ENCODE results near the gene CDH22. TPM values are rescaled to one million over a fixed set of nuclear protein-coding genes. Genes with fewer than 3 reads are reported as not detected.

CDH22 gene
- total and polyA plus RNA-seq, 10 of the 15 experiments (the other 5 are each of a cell fraction or from before 2014, with no cell fraction given) = not detected

DNA sequence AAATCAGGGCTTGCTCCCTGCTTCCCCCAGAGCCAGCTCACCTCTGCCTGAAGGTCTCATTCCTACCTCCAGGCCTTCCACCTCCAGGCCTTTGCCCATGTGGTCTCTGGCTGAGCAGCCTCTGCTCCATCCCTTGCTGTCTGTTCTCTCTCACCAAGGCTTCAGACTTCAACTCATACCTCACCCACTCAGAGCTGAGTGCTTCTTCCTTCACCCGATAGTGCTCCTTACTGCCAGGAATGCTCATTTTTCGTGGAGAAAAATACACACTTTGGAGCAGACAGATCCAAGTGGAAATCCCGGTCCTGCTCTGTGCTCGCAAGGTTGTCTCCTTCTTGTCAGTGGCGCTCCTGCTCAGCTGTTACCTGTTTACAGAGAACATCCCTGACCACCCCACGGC lies 7.0 kb upstream of the CDH22 start (continued):
- no peak for TF ChIP-seq RAD21 (IDR thresholded peaks at IDR 0.05; ENCODE audit: insufficient read depth, low read depth, low read length)
- no peak for TF ChIP-seq PML (IDR thresholded peaks at IDR 0.05; ENCODE audit: low read length)
- no peak for TF ChIP-seq ZNF24 (IDR thresholded peaks at IDR 0.05)
- TF ChIP-seq, protein P1, sequence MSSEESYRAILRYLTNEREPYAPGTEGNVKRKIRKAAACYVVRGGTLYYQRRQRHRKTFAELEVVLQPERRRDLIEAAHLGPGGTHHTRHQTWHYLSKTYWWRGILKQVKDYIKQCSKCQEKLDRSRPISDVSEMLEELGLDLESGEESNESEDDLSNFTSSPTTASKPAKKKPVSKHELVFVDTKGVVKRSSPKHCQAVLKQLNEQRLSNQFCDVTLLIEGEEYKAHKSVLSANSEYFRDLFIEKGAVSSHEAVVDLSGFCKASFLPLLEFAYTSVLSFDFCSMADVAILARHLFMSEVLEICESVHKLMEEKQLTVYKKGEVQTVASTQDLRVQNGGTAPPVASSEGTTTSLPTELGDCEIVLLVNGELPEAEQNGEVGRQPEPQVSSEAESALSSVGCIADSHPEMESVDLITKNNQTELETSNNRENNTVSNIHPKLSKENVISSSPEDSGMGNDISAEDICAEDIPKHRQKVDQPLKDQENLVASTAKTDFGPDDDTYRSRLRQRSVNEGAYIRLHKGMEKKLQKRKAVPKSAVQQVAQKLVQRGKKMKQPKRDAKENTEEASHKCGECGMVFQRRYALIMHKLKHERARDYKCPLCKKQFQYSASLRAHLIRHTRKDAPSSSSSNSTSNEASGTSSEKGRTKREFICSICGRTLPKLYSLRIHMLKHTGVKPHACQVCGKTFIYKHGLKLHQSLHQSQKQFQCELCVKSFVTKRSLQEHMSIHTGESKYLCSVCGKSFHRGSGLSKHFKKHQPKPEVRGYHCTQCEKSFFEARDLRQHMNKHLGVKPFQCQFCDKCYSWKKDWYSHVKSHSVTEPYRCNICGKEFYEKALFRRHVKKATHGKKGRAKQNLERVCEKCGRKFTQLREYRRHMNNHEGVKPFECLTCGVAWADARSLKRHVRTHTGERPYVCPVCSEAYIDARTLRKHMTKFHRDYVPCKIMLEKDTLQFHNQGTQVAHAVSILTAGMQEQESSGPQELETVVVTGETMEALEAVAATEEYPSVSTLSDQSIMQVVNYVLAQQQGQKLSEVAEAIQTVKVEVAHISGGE (CRISPR knock-in tag; IDR thresholded peaks at IDR 0.05) = no peak

DNA sequence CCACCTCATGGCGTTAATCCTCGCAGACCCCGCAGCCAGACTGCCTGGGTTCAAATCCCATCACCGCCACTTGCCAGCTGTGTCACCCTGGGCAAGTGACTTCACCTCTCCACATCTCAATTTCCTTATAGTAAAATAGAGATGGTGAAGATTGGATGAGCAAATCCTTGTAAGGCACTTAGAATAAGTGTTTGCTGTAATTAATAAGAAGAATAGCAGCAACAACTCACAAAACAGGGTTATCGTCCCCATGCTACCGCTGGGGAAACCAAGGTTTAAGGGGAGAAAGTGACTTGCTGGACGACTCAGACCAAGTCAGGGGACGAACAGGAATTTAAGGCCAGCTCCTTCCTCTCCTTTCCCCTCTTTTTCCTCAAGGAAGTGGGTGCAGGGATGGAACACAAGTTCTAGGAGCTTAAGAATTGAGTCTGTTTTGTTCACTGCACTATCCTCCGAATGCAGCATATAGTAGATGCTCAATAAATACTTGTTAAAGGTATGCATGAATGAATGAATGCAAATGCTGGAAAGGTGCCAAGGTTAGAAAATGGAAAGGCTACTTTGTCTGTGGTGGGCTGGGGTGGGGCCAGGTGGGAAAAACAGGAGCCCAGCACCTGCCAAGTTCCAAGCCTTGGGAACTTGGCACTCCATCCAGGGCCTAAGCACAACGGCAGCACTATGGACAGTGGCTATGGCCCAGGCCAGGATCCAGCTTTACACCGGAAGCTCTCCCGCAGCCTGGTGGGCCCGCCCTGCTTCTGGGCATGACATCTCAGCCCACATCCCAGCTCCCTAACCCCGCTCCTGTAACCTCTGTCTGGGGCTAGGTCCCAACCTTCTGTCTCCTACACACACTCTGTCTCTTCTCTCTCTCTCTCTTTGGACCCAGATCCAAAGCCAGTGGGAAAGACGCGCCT lies 4.9 kb upstream of the CDH22 start:
- WGBS (ENCODE audit: insufficient coverage, insufficient replicate concordance, low lambda C conversion rate, missing lambda C conversion rate) = 44% methylated on average over 16 of the region's 16 CpGs
- no peaks in the 10 kb centered on the region for H3K79me2 ChIP-seq (ENCODE audit: control insufficient read depth, insufficient read depth, low read length)
- H2AFZ ChIP-seq (ENCODE audit: control insufficient read depth, low read depth, low read length) = no peak overlapping the region
- H3K27me3 ChIP-seq (replicated peaks in 1 of 2; ENCODE audit: control insufficient read depth in 2 of 2, insufficient read depth in 2 of 2, low read length in 1 of 2) = peaks cover 26 to 28% of the 10 kb centered on the region in 2 experiments
- H3K36me3 ChIP-seq (ENCODE audit: control insufficient read depth in 2 of 2, insufficient read depth in 2 of 2, low read length in 1 of 2) = no peaks in the 10 kb centered on the region
- no peak overlapping the region for H3K4me3 ChIP-seq
- H4K20me1 ChIP-seq (ENCODE audit: control insufficient read depth, insufficient read depth) = no peaks in the 10 kb centered on the region; the same call in 1 of the 2 replicates
- no peak for FAIRE-seq
- RAD21 ChIA-PET (ENCODE audit: unreplicated experiment) = interaction anchor here (1.0 kb wide), 1 partner anchor 125 kb away, joined by 3 read pairs; no protein-coding TSS in a partner anchor
- no peak overlapping the region for H3K9ac ChIP-seq (ENCODE audit: control insufficient read depth, insufficient read depth, low read length)
- SMC1A ChIA-PET (ENCODE audit: uncharacterized antibody, unreplicated experiment) = interaction anchor here (1.2 to 1.3 kb wide), 2 partner anchors 10 to 36 kb away, joined by 3 to 5 read pairs; no protein-coding TSS in a partner anchor
- in situ Hi-C loops (cut with MboI) (no loop called here), intact Hi-C loops (cut with micrococcal nuclease; ENCODE audit: unreplicated experiment) (no loop called here)
- POLR2A ChIA-PET = no interaction called here
- H3K4me2 ChIP-seq (ENCODE audit: control insufficient read depth, insufficient read depth) = no peak overlapping the region
- H3K9me3 ChIP-seq (replicated peaks; ENCODE audit: control insufficient read depth, insufficient read depth, low read length) = no peaks in the 10 kb centered on the region
- DNase-seq (ENCODE audit: low read depth, low spot score) = no peak
- BruUV-seq (replicated peaks) = no TSS peak
- H3K4me1 ChIP-seq (ENCODE audit: control insufficient read depth, insufficient read depth, low read length) = no peaks in the 10 kb centered on the region
- no peak overlapping the region for H3K27ac ChIP-seq (ENCODE audit: control insufficient read depth, insufficient read depth)
- ATAC-seq = no peak
- CTCF ChIA-PET = interaction anchor here (1.6 kb wide), 1 partner anchor 95 kb away, joined by 4 read pairs; no protein-coding TSS in a partner anchor
- TF ChIP-seq SIX5 (IDR thresholded peaks at IDR 0.05; ENCODE audit: low read depth, low read length, severe bottlenecking) = no peak
- TF ChIP-seq NR2C2 (IDR thresholded peaks at IDR 0.05; ENCODE audit: borderline replicate concordance, control insufficient read depth, insufficient read length, low read depth) = no peak
- TF ChIP-seq, protein P2, sequence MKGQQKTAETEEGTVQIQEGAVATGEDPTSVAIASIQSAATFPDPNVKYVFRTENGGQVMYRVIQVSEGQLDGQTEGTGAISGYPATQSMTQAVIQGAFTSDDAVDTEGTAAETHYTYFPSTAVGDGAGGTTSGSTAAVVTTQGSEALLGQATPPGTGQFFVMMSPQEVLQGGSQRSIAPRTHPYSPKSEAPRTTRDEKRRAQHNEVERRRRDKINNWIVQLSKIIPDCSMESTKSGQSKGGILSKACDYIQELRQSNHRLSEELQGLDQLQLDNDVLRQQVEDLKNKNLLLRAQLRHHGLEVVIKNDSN (IDR thresholded peaks at IDR 0.05; ENCODE audit: borderline replicate concordance, extremely low read length, insufficient read depth, low read depth, low read length) = no peak
- TF ChIP-seq GATAD2B (conservative IDR thresholded peaks at IDR 0.05; ENCODE audit: low read depth) = no peak
- TF ChIP-seq PAX5 (IDR thresholded peaks at IDR 0.05; ENCODE audit: borderline replicate concordance, low read depth, low read length) = no peak
- TF ChIP-seq, protein P3, sequence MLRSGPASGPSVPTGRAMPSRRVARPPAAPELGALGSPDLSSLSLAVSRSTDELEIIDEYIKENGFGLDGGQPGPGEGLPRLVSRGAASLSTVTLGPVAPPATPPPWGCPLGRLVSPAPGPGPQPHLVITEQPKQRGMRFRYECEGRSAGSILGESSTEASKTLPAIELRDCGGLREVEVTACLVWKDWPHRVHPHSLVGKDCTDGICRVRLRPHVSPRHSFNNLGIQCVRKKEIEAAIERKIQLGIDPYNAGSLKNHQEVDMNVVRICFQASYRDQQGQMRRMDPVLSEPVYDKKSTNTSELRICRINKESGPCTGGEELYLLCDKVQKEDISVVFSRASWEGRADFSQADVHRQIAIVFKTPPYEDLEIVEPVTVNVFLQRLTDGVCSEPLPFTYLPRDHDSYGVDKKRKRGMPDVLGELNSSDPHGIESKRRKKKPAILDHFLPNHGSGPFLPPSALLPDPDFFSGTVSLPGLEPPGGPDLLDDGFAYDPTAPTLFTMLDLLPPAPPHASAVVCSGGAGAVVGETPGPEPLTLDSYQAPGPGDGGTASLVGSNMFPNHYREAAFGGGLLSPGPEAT (IDR thresholded peaks at IDR 0.05; ENCODE audit: low read depth) = no peak
- TF ChIP-seq SIN3A (IDR thresholded peaks at IDR 0.05; ENCODE audit: low read depth, low read length) = no peak
- TF ChIP-seq, protein P4, sequence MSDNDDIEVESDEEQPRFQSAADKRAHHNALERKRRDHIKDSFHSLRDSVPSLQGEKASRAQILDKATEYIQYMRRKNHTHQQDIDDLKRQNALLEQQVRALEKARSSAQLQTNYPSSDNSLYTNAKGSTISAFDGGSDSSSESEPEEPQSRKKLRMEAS (IDR thresholded peaks at IDR 0.05; ENCODE audit: low read depth, low read length) = no peak
- no peak for TF ChIP-seq FOXK2 (IDR thresholded peaks at IDR 0.05)
- TF ChIP-seq ZNF384 (IDR thresholded peaks at IDR 0.05; ENCODE audit: borderline replicate concordance, low read depth, low read length) = no peak
- TF ChIP-seq TCF3 (IDR thresholded peaks at IDR 0.05; ENCODE audit: borderline replicate concordance, insufficient read depth, low read depth, low read length) = no peak

All from GM12878 (cell line).